CD4-positive, alpha-beta memory T cell (primary cell): ENCODE data around the gene AMOTL2. TPM values are rescaled to one million over a fixed set of nuclear protein-coding genes. Genes with fewer than 3 reads are reported as not detected.

Source experiments
- CTCF ChIA-PET: fragments of 350-600 bp; sonication (Branson Sonifier 250); formaldehyde crosslinking; loops from one replicate; lab custom pipeline; 2021; ENCODE audit warnings: inconsistent platforms; ENCODE audit not compliant: partially characterized antibody; lab: Charles Lee
- POLR2A ChIA-PET: fragments of 350-600 bp; sonication (Branson Sonifier 250); formaldehyde crosslinking; loops from one replicate; lab custom pipeline; 2021; ENCODE audit not compliant: partially characterized antibody; lab: Charles Lee
- DNase-seq, 5 donors: peaks; one replicate each; pipeline versions ENCODE4 v3.0.0 to v3.0.0-alpha.2; 2020 to 2022; ENCODE audit warnings: mixed read lengths in 1 of 5
- H3K27ac ChIP-seq: one replicate; pipeline ENCODE4 v1.7.0; 2013; ENCODE audit warnings: low read depth, low read length
- H3K27me3 ChIP-seq: 2 replicates; pipeline ENCODE4 v1.7.0; 2013; ENCODE audit warnings: mild to moderate bottlenecking, low read length, moderate library complexity; ENCODE audit not compliant: insufficient read depth
- H3K36me3 ChIP-seq: 2 replicates; pipeline ENCODE4 v1.7.0; 2013; ENCODE audit warnings: mild to moderate bottlenecking, low read length, moderate library complexity; ENCODE audit not compliant: insufficient read depth
- H3K4me1 ChIP-seq: 2 replicates; pipeline ENCODE4 v1.7.0; 2013; ENCODE audit warnings: mild to moderate bottlenecking, low read length, moderate library complexity; ENCODE audit not compliant: insufficient read depth
- H3K4me3 ChIP-seq, 2 donors: one replicate each; pipeline ENCODE4 v1.7.0; 2013; ENCODE audit warnings: low read length in 2 of 2, mild to moderate bottlenecking in 1 of 2
- H3K9me3 ChIP-seq, 2 donors: one replicate each; pipeline ENCODE4 v1.7.0; 2013; ENCODE audit warnings: low read length in 2 of 2, control low read depth in 1 of 2; ENCODE audit not compliant: control insufficient read depth in 1 of 2
- H3K27ac Mint-ChIP-seq, 7 donors: one replicate each; pipeline ENCODE4 v1.8.0; 2020 to 2021; ENCODE audit warnings: mixed read lengths in 7 of 7, mild to moderate bottlenecking in 6 of 7, inconsistent platforms in 3 of 7, moderate library complexity in 3 of 7
- H3K27me3 Mint-ChIP-seq, 2 donors: one replicate each; pipeline ENCODE4 v1.8.0; 2020 to 2021; ENCODE audit warnings: mixed read lengths in 2 of 2
- H3K36me3 Mint-ChIP-seq, 2 donors: one replicate each; pipeline ENCODE4 v1.8.0; 2020 to 2021; ENCODE audit warnings: mixed read lengths in 2 of 2, inconsistent platforms in 1 of 2, mild to moderate bottlenecking in 1 of 2
- H3K4me1 Mint-ChIP-seq, 4 donors: one replicate each; pipeline ENCODE4 v1.8.0; 2020 to 2021; ENCODE audit warnings: mixed read lengths in 4 of 4, mild to moderate bottlenecking in 1 of 4
- H3K4me3 Mint-ChIP-seq, 8 donors: one replicate each; pipeline ENCODE4 v1.8.0; 2020 to 2021; ENCODE audit warnings: mixed read lengths in 8 of 8, mild to moderate bottlenecking in 7 of 8, moderate library complexity in 6 of 8, inconsistent platforms in 3 of 8
- H3K9me3 Mint-ChIP-seq, 8 donors: one replicate each; pipeline ENCODE4 v1.8.0; 2020 to 2021; ENCODE audit warnings: mixed read lengths in 8 of 8, mild to moderate bottlenecking in 5 of 8, inconsistent platforms in 3 of 8, moderate library complexity in 1 of 8
- intact Hi-C: fragments of 100-400 bp; cut with micrococcal nuclease; formaldehyde crosslinking; loops from one replicate; pipeline ENCODE4 v1.15.1; 2023
- polyA plus RNA-seq, 2 donors: library from polyadenylated mRNA; unstranded; fragments of 300-500 nt; fragmentation: Illumina TruSeq; gene quantifications; one replicate each; pipeline ENCODE4 v1.2.3, GENCODE V29; 2021
- total RNA-seq, 2 experiments: library from RNA; stranded (reverse); gene quantifications; one replicate each; pipeline ENCODE4 v1.2.3, GENCODE V29; 2021

The AMOTL2 gene
- total and polyA plus RNA-seq, 4 experiments from 2014 or later, result 0.23 to 0.48 TPM; not detected in 2

- Histone ChIP-seq H3K4me3 (no peak overlapping the region), H3K36me3 (no peaks in the 10 kb centered on the region), H3K27ac (no peak overlapping the region), H3K4me1 (no peaks in the 10 kb centered on the region), H3K27me3 (no peaks in the 10 kb centered on the region), H3K9me3 (no peaks in the 10 kb centered on the region)
- H3K27me3 Mint-ChIP-seq, result peaks cover 10 to 15% of the 10 kb centered on the region in 2 donors
- CTCF ChIA-PET, result interaction anchor here (1.0 kb wide), 1 partner anchor 16 kb away, joined by 3 read pairs; no protein-coding TSS in a partner anchor
- H3K27ac Mint-ChIP-seq, result no peak overlapping the region
- H3K4me3 Mint-ChIP-seq, result peak overlapping the region in 1 of 8 donors; percentile 23
- no peaks in the 10 kb centered on the region for H3K4me1 Mint-ChIP-seq
- DNase-seq, result no peak
- POLR2A ChIA-PET, result no interaction called here
- no peaks in the 10 kb centered on the region for H3K9me3 Mint-ChIP-seq
- intact Hi-C loops, result no loop called here
- H3K36me3 Mint-ChIP-seq, result no peaks in the 10 kb centered on the region
Measured at GRCh38 chr3:134326126-134326525, 48.1 kb downstream of the AMOTL2 start.

GRCh38 chr3:134325706-134326105 lies 48.5 kb downstream of the AMOTL2 start:
- Mint-ChIP-seq H3K36me3 (no peaks in the 10 kb centered on the region), H3K4me1 (no peaks in the 10 kb centered on the region), H3K9me3 (no peaks in the 10 kb centered on the region), H3K27ac (no peak overlapping the region), H3K4me3 (no peak overlapping the region), H3K27me3 (peaks cover 10 to 15% of the 10 kb centered on the region in 2 donors)
- H3K4me3 ChIP-seq, result no peak overlapping the region
- no peak for DNase-seq
- intact Hi-C loops, result no loop called here
- ChIA-PET CTCF (interaction anchor here (1.0 kb wide), 1 partner anchor 16 kb away, joined by 3 read pairs; no protein-coding TSS in a partner anchor), POLR2A (no interaction called here)
- no peaks in the 10 kb centered on the region for H3K9me3 ChIP-seq
- H3K4me1 ChIP-seq, result no peaks in the 10 kb centered on the region
- H3K27me3 ChIP-seq, result no peaks in the 10 kb centered on the region
- H3K36me3 ChIP-seq, result no peaks in the 10 kb centered on the region
- H3K27ac ChIP-seq, result no peak overlapping the region

- Histone ChIP-seq H3K4me3 (no peak overlapping the region), H3K9me3 (no peaks in the 10 kb centered on the region), H3K27ac (no peak overlapping the region), H3K27me3 (no peaks in the 10 kb centered on the region), H3K36me3 (no peaks in the 10 kb centered on the region), H3K4me1 (no peaks in the 10 kb centered on the region)
- H3K9me3 Mint-ChIP-seq, result no peaks in the 10 kb centered on the region
- no peaks in the 10 kb centered on the region for H3K36me3 Mint-ChIP-seq
- DNase-seq, result no peak
- no peak overlapping the region for H3K4me3 Mint-ChIP-seq
- intact Hi-C loops, result no loop called here
- ChIA-PET POLR2A (no interaction called here), CTCF (interaction anchor here (1.0 kb wide), 1 partner anchor 15 kb away, joined by 3 read pairs; no protein-coding TSS in a partner anchor)
- peaks cover 10 to 15% of the 10 kb centered on the region in 2 donors for H3K27me3 Mint-ChIP-seq
- H3K4me1 Mint-ChIP-seq, result no peaks in the 10 kb centered on the region
- H3K27ac Mint-ChIP-seq, result peak overlapping the region in 2 of 7 donors; percentile 9 to 10
Measured at GRCh38 chr3:134325061-134325705, 49.1 kb downstream of the AMOTL2 start.

- H3K27ac Mint-ChIP-seq, result no peak overlapping the region
- POLR2A ChIA-PET, result no interaction called here
- no peak overlapping the region for H3K4me3 ChIP-seq
- H3K27ac ChIP-seq, result no peak overlapping the region
- no peaks in the 10 kb centered on the region for H3K4me1 ChIP-seq
- no peak for DNase-seq
- intact Hi-C loops, result no loop called here
- no peaks in the 10 kb centered on the region for H3K4me1 Mint-ChIP-seq
- CTCF ChIA-PET, result interaction anchor here (0.9 to 2.2 kb wide), 2 partner anchors 15 to 112 kb away, joined by 3 to 8 read pairs; no protein-coding TSS in a partner anchor
- no peaks in the 10 kb centered on the region for H3K9me3 Mint-ChIP-seq
- no peaks in the 10 kb centered on the region for H3K36me3 ChIP-seq
- H3K4me3 Mint-ChIP-seq, result no peak overlapping the region
- no peaks in the 10 kb centered on the region for H3K36me3 Mint-ChIP-seq
- no peaks in the 10 kb centered on the region for H3K9me3 ChIP-seq
- H3K27me3 Mint-ChIP-seq, result peaks cover 10 to 12% of the 10 kb centered on the region in 2 donors
- no peaks in the 10 kb centered on the region for H3K27me3 ChIP-seq
Measured at GRCh38 chr3:134323966-134324962, 50.0 kb downstream of the AMOTL2 start.

- peaks cover 10 to 15% of the 10 kb centered on the region in 2 donors for H3K27me3 Mint-ChIP-seq
- H3K36me3 Mint-ChIP-seq, result no peaks in the 10 kb centered on the region
- H3K4me3 ChIP-seq, result no peak overlapping the region
- H3K9me3 Mint-ChIP-seq, result no peaks in the 10 kb centered on the region
- no peaks in the 10 kb centered on the region for H3K27me3 ChIP-seq
- H3K4me1 ChIP-seq, result no peaks in the 10 kb centered on the region
- DNase-seq, result no peak
- no peak overlapping the region for H3K27ac ChIP-seq
- no peak overlapping the region for H3K4me3 Mint-ChIP-seq
- ChIA-PET CTCF (interaction anchor here (1.1 to 2.2 kb wide), 4 partner anchors 10 to 151 kb away, joined by 3 to 8 read pairs (median 5); no protein-coding TSS in a partner anchor), POLR2A (no interaction called here)
- H3K9me3 ChIP-seq, result no peaks in the 10 kb centered on the region
- H3K4me1 Mint-ChIP-seq, result no peaks in the 10 kb centered on the region
- intact Hi-C loops, result no loop called here
- no peak overlapping the region for H3K27ac Mint-ChIP-seq
- no peaks in the 10 kb centered on the region for H3K36me3 ChIP-seq
Measured at GRCh38 chr3:134322286-134322685, 52.0 kb downstream of the AMOTL2 start.

- no peak overlapping the region for H3K27ac ChIP-seq
- Mint-ChIP-seq H3K4me3 (no peak overlapping the region), H3K27me3 (peaks cover 13 to 15% of the 10 kb centered on the region in 2 donors), H3K27ac (no peak overlapping the region), H3K4me1 (no peaks in the 10 kb centered on the region), H3K9me3 (no peaks in the 10 kb centered on the region), H3K36me3 (no peaks in the 10 kb centered on the region)
- H3K4me1 ChIP-seq, result no peaks in the 10 kb centered on the region
- intact Hi-C loops, result no loop called here
- H3K4me3 ChIP-seq, result no peak overlapping the region
- CTCF ChIA-PET, result no interaction called here
- no peaks in the 10 kb centered on the region for H3K27me3 ChIP-seq
- no peak for DNase-seq
- no peaks in the 10 kb centered on the region for H3K9me3 ChIP-seq
- H3K36me3 ChIP-seq, result no peaks in the 10 kb centered on the region
- POLR2A ChIA-PET, result no interaction called here
Measured at GRCh38 chr3:134320749-134321148, 53.5 kb downstream of the AMOTL2 start.

GRCh38 chr3:134319931-134320330 lies 54.3 kb downstream of the AMOTL2 start:
- H3K4me3 ChIP-seq, result no peak overlapping the region
- H3K9me3 ChIP-seq, result no peaks in the 10 kb centered on the region
- no peak for DNase-seq
- H3K4me3 Mint-ChIP-seq, result no peak overlapping the region
- no peaks in the 10 kb centered on the region for H3K4me1 Mint-ChIP-seq
- ChIA-PET CTCF (interaction anchor here (1.4 kb wide), 1 partner anchor 107 kb away, joined by 3 read pairs; no protein-coding TSS in a partner anchor), POLR2A (no interaction called here)
- H3K9me3 Mint-ChIP-seq, result no peaks in the 10 kb centered on the region
- H3K36me3 Mint-ChIP-seq, result no peaks in the 10 kb centered on the region
- no peaks in the 10 kb centered on the region for H3K4me1 ChIP-seq
- H3K27ac ChIP-seq, result no peak overlapping the region
- intact Hi-C loops, result no loop called here
- H3K27ac Mint-ChIP-seq, result no peak overlapping the region
- H3K27me3 ChIP-seq, result peaks cover 3% of the 10 kb centered on the region
- peaks cover 12 to 14% of the 10 kb centered on the region in 2 donors for H3K27me3 Mint-ChIP-seq
- no peaks in the 10 kb centered on the region for H3K36me3 ChIP-seq
